DMS153 treated with DMSO at 0.1 percent for 48 hours (cell line): Measurements from ENCODE around the gene ARHGDIB.

Experiments used
- DNase-seq: peaks from one replicate; lab custom pipeline; 2025; ENCODE audit not compliant: unreplicated experiment; lab: John Stamatoyannopoulos, UW

The ARHGDIB gene

DNA sequence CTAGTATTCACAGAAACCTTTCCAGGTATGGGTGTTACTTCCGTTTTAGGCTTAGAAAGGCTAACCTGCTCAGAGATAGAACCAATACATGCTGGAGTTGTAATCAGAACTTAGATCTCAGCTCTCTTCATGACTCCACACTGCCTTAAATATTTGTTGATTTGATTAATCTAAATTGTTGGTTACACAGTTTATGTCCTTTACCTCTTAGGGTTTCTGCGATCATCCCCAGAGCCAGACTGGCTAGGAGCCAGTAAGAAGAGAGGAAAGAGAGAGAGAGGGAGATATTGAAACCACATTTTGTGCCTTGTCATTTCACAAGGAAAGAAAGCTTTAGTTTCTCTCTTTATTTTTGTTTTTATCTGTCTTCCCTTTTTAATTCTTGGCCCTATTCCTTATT lies 58.9 kb downstream of the ARHGDIB start:
- DNase-seq = no peak

DNA sequence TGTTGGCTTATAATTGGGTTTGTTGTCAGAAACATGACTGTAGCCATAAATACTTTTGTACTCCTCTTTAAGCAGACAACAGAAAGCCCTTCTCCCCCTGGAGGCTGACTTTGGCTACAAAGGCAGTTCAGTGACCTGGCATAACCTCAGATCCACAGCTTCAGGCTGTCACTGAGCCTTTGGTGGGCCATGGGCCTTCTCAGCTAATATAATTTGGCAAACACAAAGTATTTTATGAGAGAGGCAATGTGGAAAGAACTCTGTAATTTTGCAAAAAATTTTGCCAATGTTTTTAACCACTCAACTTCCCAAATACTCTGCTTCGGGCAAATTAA lies 60.2 kb downstream of the ARHGDIB start:
- no peak for DNase-seq

DNA sequence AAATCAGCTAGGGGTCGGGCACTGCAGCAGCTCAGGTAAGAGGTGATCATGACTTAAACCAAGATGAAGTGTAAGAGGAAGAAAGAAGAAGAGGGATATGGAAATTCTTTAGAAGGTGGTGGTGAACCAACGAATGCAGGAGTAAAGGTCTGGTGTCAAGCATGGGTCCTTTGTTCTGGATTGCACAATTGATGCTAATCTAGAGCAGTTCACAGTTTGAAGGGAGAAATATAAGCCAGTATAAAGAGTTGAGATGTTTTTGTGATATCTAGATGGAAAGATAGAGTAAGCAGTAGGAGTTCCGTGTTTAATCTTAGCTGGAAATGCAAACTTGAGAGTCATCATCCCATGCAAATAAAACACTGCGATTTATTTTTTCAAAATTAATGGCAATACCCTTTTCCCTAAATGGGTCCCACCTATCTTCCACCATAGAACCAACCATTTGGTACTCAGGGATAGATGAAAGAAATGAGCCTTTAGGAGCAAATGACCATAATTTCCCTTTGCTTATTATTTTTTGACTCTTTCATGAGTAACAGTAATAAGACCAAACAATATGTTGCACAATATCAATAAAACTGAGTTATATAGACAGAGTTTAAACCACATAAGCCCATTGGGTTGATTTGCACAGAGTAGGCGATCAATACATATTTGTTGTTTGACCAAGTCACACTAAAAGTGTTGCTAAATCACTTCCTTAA lies 60.7 kb downstream of the ARHGDIB start:
- no peak for DNase-seq

DNA sequence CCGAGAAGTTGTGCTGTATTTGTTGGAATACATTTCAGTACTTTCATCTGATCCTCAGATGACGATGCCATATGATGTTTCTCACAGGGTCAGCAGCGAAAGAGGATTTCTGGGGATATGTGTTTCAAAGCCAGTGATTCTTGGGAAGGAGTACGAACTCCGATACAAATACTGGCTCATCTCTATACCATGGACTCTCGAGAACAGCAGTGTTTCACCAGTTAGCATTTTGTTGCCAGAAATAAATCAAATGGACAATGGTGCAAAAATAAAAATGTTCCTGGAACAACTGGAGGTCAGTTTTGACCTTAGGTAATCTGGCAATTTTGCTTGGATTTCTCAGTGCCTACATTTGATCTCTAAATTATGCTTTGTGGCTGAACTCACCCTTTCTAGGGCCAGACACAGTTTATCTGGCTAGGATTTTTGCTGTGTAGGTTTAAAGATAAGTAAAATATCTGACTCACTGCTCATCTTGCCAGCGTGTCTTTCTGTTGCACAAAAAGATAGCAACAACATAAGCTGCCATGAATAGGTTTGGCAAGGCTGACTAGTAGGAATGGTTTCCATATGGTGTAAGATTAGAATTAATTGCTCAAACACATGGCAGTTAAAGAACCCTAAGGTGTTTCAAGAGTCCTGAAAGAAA lies 64.8 kb downstream of the ARHGDIB start:
- DNase-seq = no peak

DNA sequence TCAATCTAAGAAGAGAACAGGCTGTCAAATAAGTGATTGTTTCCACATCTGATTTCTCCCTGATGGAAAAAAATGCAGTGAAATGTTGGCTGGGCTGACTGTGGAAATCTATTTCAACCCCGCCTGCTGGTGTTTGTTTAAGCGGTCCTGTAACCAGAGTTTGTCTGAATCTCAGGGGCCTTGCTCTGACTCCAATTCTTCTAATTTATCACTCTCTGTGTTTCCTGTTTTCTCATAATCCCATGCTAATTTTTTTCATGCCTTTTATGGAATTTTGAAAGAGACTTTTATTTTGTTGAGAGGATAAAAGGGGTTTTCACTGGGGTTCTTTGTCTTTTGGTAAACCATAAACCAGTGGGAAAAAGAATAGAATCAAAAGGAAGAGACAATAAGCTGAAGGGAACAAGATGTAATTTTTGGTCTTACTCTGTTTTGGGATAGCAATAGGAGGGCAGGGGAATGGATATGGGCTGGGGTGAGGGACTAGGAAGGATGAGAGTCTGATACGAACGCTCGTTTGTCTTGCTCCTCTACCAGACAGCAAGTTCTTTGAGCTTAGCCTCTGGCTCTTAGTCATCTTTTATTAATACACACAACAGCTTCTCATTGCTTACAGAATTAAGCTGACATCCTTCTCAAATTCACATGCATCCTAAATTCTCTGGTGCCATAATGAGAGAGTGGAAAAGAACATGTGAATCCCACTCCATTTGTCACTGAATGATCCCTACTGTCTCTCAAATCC lies 67.7 kb downstream of the ARHGDIB start:
- DNase-seq = no peak

DNA sequence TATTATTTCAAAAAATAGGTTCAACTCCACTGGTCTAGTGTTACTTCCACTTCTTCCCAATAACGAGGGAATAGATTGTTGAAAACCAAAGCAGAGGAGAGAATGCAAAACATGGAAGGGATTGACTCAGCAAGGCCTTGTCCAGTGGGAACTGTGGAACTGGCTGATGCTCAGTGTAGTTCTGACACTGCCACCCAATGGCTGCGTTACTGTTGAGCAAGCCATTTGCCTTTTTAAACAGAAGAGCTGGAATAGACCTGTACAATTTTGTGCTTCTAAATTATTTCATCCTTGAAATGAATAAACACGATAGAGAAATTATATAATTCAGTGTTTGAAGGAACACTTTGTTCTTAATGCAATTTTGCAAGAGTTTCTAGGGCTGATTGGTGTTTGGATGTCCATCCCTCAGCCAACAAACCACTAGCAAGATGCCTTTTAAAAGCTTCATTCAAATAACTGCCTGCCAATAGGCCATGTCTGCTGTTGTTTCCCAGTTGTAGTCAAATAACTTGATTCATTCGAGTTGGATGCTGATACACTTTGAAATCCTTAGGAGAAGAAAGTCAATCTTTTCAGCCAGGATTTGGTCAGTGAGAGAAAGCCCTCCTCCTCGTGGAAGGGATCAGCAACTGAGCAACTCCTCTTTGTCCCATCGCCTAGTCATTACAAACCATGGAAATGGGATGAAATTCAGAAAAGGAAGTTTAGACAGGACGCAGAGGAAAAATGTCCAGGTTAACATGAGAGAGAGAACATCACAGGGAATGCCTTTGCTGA lies 68.5 kb downstream of the ARHGDIB start:
- no peak for DNase-seq
